IPS DF 19.7 (cell line): Measurements from ENCODE around the gene LZTFL1.

Source experiments
- DNase-seq: peaks from one replicate; pipeline ENCODE4 v3.0.0-alpha.2; 2013; ENCODE audit warnings: low read depth, low spot score

The LZTFL1 gene

GRCh38 chr3:45841757-45842491 is at the start of gene LZTFL1:
TSS of gene LZTFL1 (minus strand) at chr3:45842119. CDS start at chr3:45841991, 128 bp downstream.
- DNase-seq = peak; percentile 97

- no peak for DNase-seq
Measured at GRCh38 chr3:45890405-45890804, 48.5 kb upstream of the LZTFL1 start.

- DNase-seq = no peak
Measured at GRCh38 chr3:45889337-45889736, 47.4 kb upstream of the LZTFL1 start.

GRCh38 chr3:45887759-45888511 is 46.0 kb upstream of the LZTFL1 start:
- DNase-seq = no peak

GRCh38 chr3:45887285-45887684 is 45.4 kb upstream of the LZTFL1 start:
- DNase-seq = no peak

- DNase-seq = no peak
Measured at GRCh38 chr3:45885979-45886705, 44.2 kb upstream of the LZTFL1 start, which contains the start of gene CCR9. TSS of gene CCR9 (plus strand) at chr3:45886543. CDS start at chr3:45894934, 8,391 bp downstream.

GRCh38 chr3:45884368-45885201 is 42.7 kb upstream of the LZTFL1 start:
- no peak for DNase-seq

- DNase-seq = no peak
Measured at GRCh38 chr3:45881078-45882022, 39.4 kb upstream of the LZTFL1 start.

- no peak for DNase-seq
Measured at GRCh38 chr3:45880725-45881077, 38.8 kb upstream of the LZTFL1 start.

- no peak for DNase-seq
Measured at GRCh38 chr3:45878124-45878523, 36.2 kb upstream of the LZTFL1 start.

GRCh38 chr3:45874677-45875346 is 32.9 kb upstream of the LZTFL1 start:
- DNase-seq = no peak

- no peak for DNase-seq
Measured at GRCh38 chr3:45873638-45874037, 31.7 kb upstream of the LZTFL1 start.

- DNase-seq = no peak
Measured at GRCh38 chr3:45873036-45873435, 31.1 kb upstream of the LZTFL1 start.

- no peak for DNase-seq
Measured at GRCh38 chr3:45872569-45872968, 30.6 kb upstream of the LZTFL1 start.

GRCh38 chr3:45871780-45872179 is 29.9 kb upstream of the LZTFL1 start:
- no peak for DNase-seq

GRCh38 chr3:45870099-45870498 is 28.2 kb upstream of the LZTFL1 start:
- no peak for DNase-seq

- DNase-seq = no peak
Measured at GRCh38 chr3:45869638-45870037, 27.7 kb upstream of the LZTFL1 start.

- no peak for DNase-seq
Measured at GRCh38 chr3:45868650-45869049, 26.7 kb upstream of the LZTFL1 start.

GRCh38 chr3:45868213-45868612 is 26.3 kb upstream of the LZTFL1 start:
- no peak for DNase-seq

GRCh38 chr3:45865563-45865962 is 23.6 kb upstream of the LZTFL1 start:
- no peak for DNase-seq
